ENCODE results near the gene PCDH9.

Gene PCDH9

DNA sequence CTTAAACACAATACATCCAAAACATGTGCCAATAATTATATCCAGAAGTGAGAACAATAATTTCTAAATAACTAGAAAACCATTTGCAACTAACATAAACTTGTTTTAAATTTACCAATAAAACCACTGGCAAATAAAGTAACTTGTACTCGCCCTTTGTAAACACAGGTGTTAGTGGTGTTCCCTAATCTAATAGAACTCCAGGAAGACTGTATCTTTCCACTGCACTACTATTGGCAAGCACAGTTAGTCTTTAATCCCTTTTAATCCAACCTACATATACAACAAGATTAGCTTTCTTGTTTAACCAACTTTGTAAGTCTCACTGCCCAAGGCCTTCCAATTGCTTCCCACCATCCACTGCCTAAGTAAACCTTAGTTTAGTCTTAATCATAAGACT lies 79.5 kb downstream of the PCDH9 start:
- H2AFZ ChIP-seq (ENCODE audit: low read depth, low read length, severe bottlenecking), result no peak overlapping the region
- no peaks in the 10 kb centered on the region for H4K20me1 ChIP-seq (ENCODE audit: low read depth, low read length)
- no peaks in the 10 kb centered on the region for H3K27me3 ChIP-seq (ENCODE audit: low read length)
- no peaks in the 10 kb centered on the region for H3K9me2 ChIP-seq (replicated peaks; ENCODE audit: insufficient read depth, low read length)
- no peaks in the 10 kb centered on the region for H3K79me2 ChIP-seq (ENCODE audit: insufficient read depth, low read length)
- H3F3A ChIP-seq (ENCODE audit: insufficient read depth), result no peaks in the 10 kb centered on the region
- no peak overlapping the region for H3K4me2 ChIP-seq (ENCODE audit: low read depth, low read length, poor library complexity, severe bottlenecking)
- no peak overlapping the region for H3K9ac ChIP-seq (ENCODE audit: low read length)
- H3K27ac ChIP-seq (ENCODE audit: low read depth, low read length), result no peak overlapping the region
- TF ChIP-seq EZH2phosphoT487 (conservative IDR thresholded peaks at IDR 0.05; ENCODE audit: low read length) (no peak), CTCF (IDR thresholded peaks at IDR 0.05; ENCODE audit: insufficient read depth, low read length, poor library complexity, severe bottlenecking) (no peak)
- no peak overlapping the region for H3K4me3 ChIP-seq (ENCODE audit: insufficient read depth, low read length, poor library complexity, severe bottlenecking)
- H3K36me3 ChIP-seq (ENCODE audit: low read length), result no peaks in the 10 kb centered on the region
- H3K9me3 ChIP-seq (ENCODE audit: insufficient read depth, low read length), result no peaks in the 10 kb centered on the region

GRCh38 chr13:67148161-67148571 lies 82.0 kb downstream of the PCDH9 start:
- no peak for TF ChIP-seq EZH2phosphoT487 (conservative IDR thresholded peaks at IDR 0.05; ENCODE audit: low read length)
- TF ChIP-seq CTCF (IDR thresholded peaks at IDR 0.05; ENCODE audit: insufficient read depth, low read length, poor library complexity, severe bottlenecking), result no peak
- Histone ChIP-seq H3K27ac (ENCODE audit: low read depth, low read length) (no peak overlapping the region), H2AFZ (ENCODE audit: low read depth, low read length, severe bottlenecking) (no peak overlapping the region)

GRCh38 chr13:67147342-67148133 lies 82.6 kb downstream of the PCDH9 start:
- H3K9me3 ChIP-seq (ENCODE audit: insufficient read depth, low read length), result no peaks in the 10 kb centered on the region
- no peak overlapping the region for H3K9ac ChIP-seq (ENCODE audit: low read length)
- no peak overlapping the region for H3K4me2 ChIP-seq (ENCODE audit: low read depth, low read length, poor library complexity, severe bottlenecking)
- no peaks in the 10 kb centered on the region for H3K27me3 ChIP-seq (ENCODE audit: low read length)
- no peaks in the 10 kb centered on the region for H3F3A ChIP-seq (ENCODE audit: insufficient read depth)
- H3K36me3 ChIP-seq (ENCODE audit: low read length), result no peaks in the 10 kb centered on the region
- no peak overlapping the region for H3K4me3 ChIP-seq (ENCODE audit: insufficient read depth, low read length, poor library complexity, severe bottlenecking)
- no peak for TF ChIP-seq CTCF (IDR thresholded peaks at IDR 0.05; ENCODE audit: insufficient read depth, low read length, poor library complexity, severe bottlenecking)
- no peak for TF ChIP-seq EZH2phosphoT487 (conservative IDR thresholded peaks at IDR 0.05; ENCODE audit: low read length)
- no peak overlapping the region for H2AFZ ChIP-seq (ENCODE audit: low read depth, low read length, severe bottlenecking)
- H4K20me1 ChIP-seq (ENCODE audit: low read depth, low read length), result no peaks in the 10 kb centered on the region
- H3K27ac ChIP-seq (ENCODE audit: low read depth, low read length), result no peak overlapping the region
- no peaks in the 10 kb centered on the region for H3K9me2 ChIP-seq (replicated peaks; ENCODE audit: insufficient read depth, low read length)
- H3K79me2 ChIP-seq (ENCODE audit: insufficient read depth, low read length), result no peaks in the 10 kb centered on the region

More at GRCh38 chr13:67148161-67148571, 82.0 kb downstream of the PCDH9 start:
- Histone ChIP-seq H4K20me1 (ENCODE audit: low read depth, low read length) (no peaks in the 10 kb centered on the region), H3K9ac (ENCODE audit: low read length) (no peak overlapping the region), H3F3A (ENCODE audit: insufficient read depth) (no peaks in the 10 kb centered on the region), H3K4me2 (ENCODE audit: low read depth, low read length, poor library complexity, severe bottlenecking) (no peak overlapping the region), H3K36me3 (ENCODE audit: low read length) (no peaks in the 10 kb centered on the region), H3K27me3 (ENCODE audit: low read length) (no peaks in the 10 kb centered on the region), H3K79me2 (ENCODE audit: insufficient read depth, low read length) (no peaks in the 10 kb centered on the region), H3K4me3 (ENCODE audit: insufficient read depth, low read length, poor library complexity, severe bottlenecking) (no peak overlapping the region), H3K9me2 (replicated peaks; ENCODE audit: insufficient read depth, low read length) (no peaks in the 10 kb centered on the region), H3K9me3 (ENCODE audit: insufficient read depth, low read length) (no peaks in the 10 kb centered on the region)

All from SU-DHL-6 (cell line).